SH-SY5Y (cell line): ENCODE results near the gene ZNF695.

Experiments used
- GATA2 ChIP-seq: IDR thresholded peaks from 2 replicates; pipeline ENCODE4 v1.6.1; 2011; ENCODE audit warnings: mild to moderate bottlenecking, low read depth, low read length
- GATA3 ChIP-seq: IDR thresholded peaks from 2 replicates; pipeline ENCODE4 v1.6.1; 2011; ENCODE audit warnings: low read depth, mild to moderate bottlenecking, low read length, moderate library complexity

ZNF695 gene

GRCh38 chr1:246971969-246972368 lies 35.9 kb downstream of the ZNF695 start:
- TF ChIP-seq GATA2 (no peak), GATA3 (no peak)

DNA sequence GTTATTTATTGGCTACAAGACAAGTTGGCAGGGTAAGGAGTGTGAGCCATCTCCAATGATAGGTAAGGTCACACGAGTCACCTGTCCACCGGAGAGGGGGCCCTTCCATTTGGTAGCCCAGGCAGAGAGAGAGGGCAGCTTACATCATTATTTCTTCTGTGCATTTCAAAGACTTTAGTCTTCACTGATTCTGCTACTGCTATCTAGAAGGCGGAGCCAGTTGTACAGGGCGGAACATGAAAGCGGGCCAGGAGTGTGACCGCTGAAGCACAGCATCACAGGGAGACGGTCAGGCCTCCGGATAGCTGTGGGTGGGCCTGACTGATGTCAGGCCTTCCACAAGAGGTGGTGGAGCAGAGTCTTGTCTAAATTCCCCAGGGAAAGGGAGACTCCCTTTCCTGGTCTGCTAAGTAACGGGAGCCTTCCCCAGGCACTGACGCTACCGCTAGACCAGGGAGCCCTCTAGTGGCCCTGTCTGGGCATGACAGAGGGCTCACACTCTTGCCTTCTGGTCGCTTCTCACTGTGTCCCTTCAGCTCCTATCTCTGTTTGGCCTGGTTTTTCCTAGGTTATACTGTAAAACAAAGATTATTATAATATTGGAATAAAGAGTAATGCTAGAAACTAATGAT lies 36.7 kb downstream of the ZNF695 start:
- TF ChIP-seq GATA2 = no peak
- TF ChIP-seq GATA3 = no peak

DNA sequence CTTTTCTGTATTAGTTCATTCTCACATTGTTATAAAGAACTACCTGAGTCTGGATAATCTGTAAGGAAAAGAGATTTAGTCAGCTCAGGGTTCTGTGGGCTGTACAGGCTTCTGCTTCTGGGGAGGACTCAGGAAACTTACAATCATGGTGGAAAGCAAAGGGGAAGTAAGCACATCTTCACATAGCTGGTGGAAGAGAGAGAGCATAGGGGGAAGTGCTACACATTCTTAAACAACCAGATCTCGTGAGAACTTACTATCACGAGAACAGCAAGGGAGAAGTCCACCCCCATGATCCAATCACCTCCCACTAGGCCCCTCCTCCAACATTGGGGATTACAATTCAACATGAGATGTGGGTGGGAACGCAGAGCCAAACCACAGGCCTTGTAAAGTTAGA lies 38.2 kb downstream of the ZNF695 start:
- TF ChIP-seq GATA3 (no peak), GATA2 (no peak)

DNA sequence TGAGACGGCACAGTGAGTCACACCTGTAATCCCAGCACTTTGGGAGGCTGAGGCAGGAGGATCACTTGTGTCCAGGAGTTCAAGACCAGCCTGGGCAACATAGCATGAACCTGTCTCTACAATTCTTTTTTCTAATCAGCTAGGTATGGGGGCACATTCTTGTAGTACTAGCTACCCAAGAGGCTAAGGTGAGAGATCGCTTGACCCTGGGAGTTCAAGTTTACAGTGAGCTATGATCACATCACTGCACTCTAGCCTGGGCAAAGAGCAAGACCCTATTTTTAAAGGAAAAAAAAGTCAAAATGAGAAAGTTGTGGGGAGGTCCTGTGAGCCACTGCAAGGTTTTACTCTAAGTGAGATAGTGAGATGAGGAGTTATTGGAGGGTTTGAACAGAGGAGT lies 41.4 kb downstream of the ZNF695 start:
- no peak for TF ChIP-seq GATA2
- no peak for TF ChIP-seq GATA3

GRCh38 chr1:246959944-246960693 lies 47.7 kb downstream of the ZNF695 start:
- no peak for TF ChIP-seq GATA3
- no peak for TF ChIP-seq GATA2

- TF ChIP-seq GATA3 (no peak), GATA2 (no peak)
Observed at GRCh38 chr1:246954126-246954525, 53.7 kb downstream of the ZNF695 start.

GRCh38 chr1:246951413-246951812 lies 56.4 kb downstream of the ZNF695 start:
- no peak for TF ChIP-seq GATA3
- no peak for TF ChIP-seq GATA2

DNA sequence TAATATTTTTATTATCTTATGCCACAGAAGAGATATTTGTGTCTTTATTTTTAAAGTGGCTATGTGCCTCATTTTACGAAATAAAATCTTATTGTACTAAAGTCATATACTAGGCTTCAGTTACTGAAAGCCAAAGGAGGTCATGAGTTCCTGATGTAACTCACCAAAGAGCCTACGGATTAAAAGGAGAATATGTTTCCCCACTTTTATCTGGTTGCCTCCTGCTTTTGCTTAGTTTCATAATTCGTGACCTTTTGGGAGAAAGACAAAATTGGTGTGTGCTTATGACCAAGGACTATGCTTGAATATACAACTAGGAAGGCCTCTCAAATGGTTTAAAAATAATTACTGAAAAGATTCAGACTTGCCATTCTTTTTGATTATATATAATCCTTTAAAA lies 57.9 kb downstream of the ZNF695 start:
- no peak for TF ChIP-seq GATA3
- no peak for TF ChIP-seq GATA2

DNA sequence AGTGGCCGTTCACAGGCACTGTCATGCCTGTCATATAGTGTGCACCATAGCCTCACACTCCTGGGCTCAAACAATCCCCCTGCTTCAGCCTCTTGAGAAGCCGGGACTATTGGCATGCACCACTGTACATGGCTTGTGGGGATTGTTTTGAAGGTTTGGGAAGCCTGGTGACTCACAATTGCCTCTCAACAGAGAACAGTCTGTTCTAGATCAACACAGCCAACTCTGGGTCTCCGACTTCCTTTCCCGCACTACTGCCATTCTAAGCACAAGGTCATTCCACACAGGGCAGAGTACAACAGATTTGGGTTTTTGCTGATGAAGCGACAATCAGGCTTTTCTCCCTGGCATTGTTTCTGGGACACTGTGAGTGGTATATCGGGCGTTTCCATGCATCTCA lies 60.6 kb downstream of the ZNF695 start:
- TF ChIP-seq GATA3 = no peak
- no peak for TF ChIP-seq GATA2

DNA sequence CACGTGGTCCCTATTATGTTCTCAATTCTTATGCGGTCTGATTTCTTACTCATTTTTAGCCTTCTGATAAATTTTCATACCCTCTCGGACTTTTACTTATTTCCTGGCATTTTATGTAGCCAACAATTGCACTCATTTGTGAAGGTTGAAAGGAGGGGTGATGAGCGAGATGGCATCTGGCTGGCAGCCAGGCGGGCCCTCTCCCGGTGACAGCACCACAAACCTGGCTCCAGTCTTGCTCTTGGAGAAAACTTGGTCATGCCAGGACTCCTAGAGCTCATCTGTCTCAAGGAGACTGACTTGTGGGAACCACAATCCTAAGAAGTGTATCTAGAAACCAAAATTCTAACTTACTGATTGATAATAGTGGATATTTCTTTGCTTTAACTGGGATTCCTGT lies 61.5 kb downstream of the ZNF695 start:
- no peak for TF ChIP-seq GATA3
- TF ChIP-seq GATA2 = no peak
